ENCODE results near the gene CTNNBL1. TPM values are rescaled to one million over a fixed set of nuclear protein-coding genes. Genes with fewer than 3 reads are reported as not detected.
"Not testable (repeated sequence)": the region's sequence is repeated elsewhere in the genome, so short reads cannot be mapped to it uniquely, and the experiment has no call there.

Gene CTNNBL1
- total RNA-seq, 2 donors from 2014 or later = 43.6 to 47.7 TPM

GRCh38 chr20:37686762-37687477 is 6.9 kb upstream of the CTNNBL1 start:
- ATAC-seq = no peak
- H3K4me1 Mint-ChIP-seq = no peaks in the 10 kb centered on the region
- no peak overlapping the region for H3K27ac Mint-ChIP-seq

GRCh38 chr20:37687478-37687805 is 6.4 kb upstream of the CTNNBL1 start:
- H3K9me3 ChIP-seq (ENCODE audit: control insufficient read depth, low read length, poor library complexity, severe bottlenecking) = no peaks in the 10 kb centered on the region
- ATAC-seq = no peak
- H3K4me3 Mint-ChIP-seq = no peak overlapping the region
- no peak overlapping the region for H3K27ac Mint-ChIP-seq
- H3K36me3 Mint-ChIP-seq (ENCODE audit: low read depth) = peaks cover 5% of the 10 kb centered on the region
- no peak for DNase-seq
- peaks cover 53% of the 10 kb centered on the region for H3K27me3 Mint-ChIP-seq
- no peaks in the 10 kb centered on the region for H3K4me1 Mint-ChIP-seq

More at GRCh38 chr20:37686762-37687477, 6.9 kb upstream of the CTNNBL1 start:
- no peak overlapping the region for H3K4me3 Mint-ChIP-seq
- no peak for DNase-seq
- H3K27me3 Mint-ChIP-seq = peaks cover 55% of the 10 kb centered on the region
- H3K9me3 ChIP-seq (ENCODE audit: control insufficient read depth, low read length, poor library complexity, severe bottlenecking) = no peaks in the 10 kb centered on the region
- H3K36me3 Mint-ChIP-seq (ENCODE audit: low read depth) = peaks cover 5% of the 10 kb centered on the region

GRCh38 chr20:37688093-37688492 is 5.7 kb upstream of the CTNNBL1 start:
- H3K36me3 Mint-ChIP-seq (ENCODE audit: low read depth) = peaks cover 5% of the 10 kb centered on the region
- peaks cover 55% of the 10 kb centered on the region for H3K27me3 Mint-ChIP-seq
- H3K4me3 Mint-ChIP-seq = no peak overlapping the region
- no peak for ATAC-seq
- H3K9me3 ChIP-seq (ENCODE audit: control insufficient read depth, low read length, poor library complexity, severe bottlenecking) = no peaks in the 10 kb centered on the region
- peaks cover 5% of the 10 kb centered on the region for H3K4me1 Mint-ChIP-seq
- no peak for DNase-seq
- H3K27ac Mint-ChIP-seq = no peak overlapping the region

GRCh38 chr20:37690626-37691369 is 3.0 kb upstream of the CTNNBL1 start:
- H3K27ac Mint-ChIP-seq = no peak overlapping the region
- H3K9me3 ChIP-seq (ENCODE audit: control insufficient read depth, low read length, poor library complexity, severe bottlenecking) = no peaks in the 10 kb centered on the region
- H3K4me1 Mint-ChIP-seq = peaks cover 20% of the 10 kb centered on the region
- no peak overlapping the region for H3K4me3 Mint-ChIP-seq
- peaks cover 5% of the 10 kb centered on the region for H3K36me3 Mint-ChIP-seq (ENCODE audit: low read depth)
- no peak for DNase-seq
- no peak for ATAC-seq
- H3K27me3 Mint-ChIP-seq = peaks cover 46% of the 10 kb centered on the region

GRCh38 chr20:37692459-37693166 is 1.2 kb upstream of the CTNNBL1 start:
- no peak for DNase-seq
- Mint-ChIP-seq H3K4me3 (peak overlapping the region; percentile 100), H3K4me1 (peaks cover 27% of the 10 kb centered on the region), H3K27ac (no peak overlapping the region), H3K36me3 (ENCODE audit: low read depth) (peaks cover 5% of the 10 kb centered on the region), H3K27me3 (peaks cover 41% of the 10 kb centered on the region)
- no peaks in the 10 kb centered on the region for H3K9me3 ChIP-seq (ENCODE audit: control insufficient read depth, low read length, poor library complexity, severe bottlenecking)
- ATAC-seq = no peak

GRCh38 chr20:37693242-37693634 is 592 bp upstream of the CTNNBL1 start:
- no peak overlapping the region for H3K27ac Mint-ChIP-seq
- H3K27me3 Mint-ChIP-seq = peaks cover 36% of the 10 kb centered on the region
- ATAC-seq (no peak), DNase-seq (no peak)
- H3K9me3 ChIP-seq (ENCODE audit: control insufficient read depth, low read length, poor library complexity, severe bottlenecking) = no peaks in the 10 kb centered on the region
- peaks cover 5% of the 10 kb centered on the region for H3K36me3 Mint-ChIP-seq (ENCODE audit: low read depth)
- peaks cover 29% of the 10 kb centered on the region for H3K4me1 Mint-ChIP-seq
- H3K4me3 Mint-ChIP-seq = peak overlapping the region; percentile 100

GRCh38 chr20:37695684-37696342 is 2.0 kb downstream of the CTNNBL1 start:
- DNase-seq = no peak

GRCh38 chr20:37697314-37697713 is 3.5 kb downstream of the CTNNBL1 start:
- Mint-ChIP-seq H3K27me3 (peaks cover 5% of the 10 kb centered on the region), H3K4me3 (no peak overlapping the region), H3K27ac (no peak overlapping the region), H3K36me3 (ENCODE audit: low read depth) (peaks cover 5% of the 10 kb centered on the region), H3K4me1 (peaks cover 36% of the 10 kb centered on the region)
- H3K9me3 ChIP-seq (ENCODE audit: control insufficient read depth, low read length, poor library complexity, severe bottlenecking) = no peaks in the 10 kb centered on the region
- DNase-seq (no peak), ATAC-seq (no peak)

More at GRCh38 chr20:37695684-37696342, 2.0 kb downstream of the CTNNBL1 start:
- Mint-ChIP-seq H3K27me3 (peaks cover 15% of the 10 kb centered on the region), H3K4me1 (peaks cover 36% of the 10 kb centered on the region), H3K27ac (no peak overlapping the region), H3K4me3 (no peak overlapping the region), H3K36me3 (ENCODE audit: low read depth) (peaks cover 5% of the 10 kb centered on the region)
- no peaks in the 10 kb centered on the region for H3K9me3 ChIP-seq (ENCODE audit: control insufficient read depth, low read length, poor library complexity, severe bottlenecking)
- no peak for ATAC-seq

GRCh38 chr20:37699202-37699601 is 5.4 kb downstream of the CTNNBL1 start:
- DNase-seq (no peak), ATAC-seq (no peak)
- Mint-ChIP-seq H3K4me3 (no peak overlapping the region), H3K4me1 (peaks cover 29% of the 10 kb centered on the region), H3K27ac (no peak overlapping the region), H3K27me3 (no peaks in the 10 kb centered on the region), H3K36me3 (ENCODE audit: low read depth) (peaks cover 2% of the 10 kb centered on the region)
- H3K9me3 ChIP-seq (ENCODE audit: control insufficient read depth, low read length, poor library complexity, severe bottlenecking) = no peaks in the 10 kb centered on the region

GRCh38 chr20:37700301-37700700 is 6.5 kb downstream of the CTNNBL1 start:
- ATAC-seq = no peak
- Mint-ChIP-seq H3K4me1 (peaks cover 26% of the 10 kb centered on the region), H3K36me3 (ENCODE audit: low read depth) (peaks cover 2% of the 10 kb centered on the region)

GRCh38 chr20:37701676-37702075 is 7.8 kb downstream of the CTNNBL1 start:
- not testable (repeated sequence) for H3K27me3 Mint-ChIP-seq; H3K27ac Mint-ChIP-seq; DNase-seq; H3K4me3 Mint-ChIP-seq; ATAC-seq; H3K9me3 ChIP-seq (ENCODE audit: control insufficient read depth, low read length, poor library complexity, severe bottlenecking); H3K36me3 Mint-ChIP-seq (ENCODE audit: low read depth)
- H3K4me1 Mint-ChIP-seq = peaks cover 20% of the 10 kb centered on the region

More at GRCh38 chr20:37700301-37700700, 6.5 kb downstream of the CTNNBL1 start:
- H3K27ac Mint-ChIP-seq = peak overlapping the region; percentile 24
- no peaks in the 10 kb centered on the region for H3K9me3 ChIP-seq (ENCODE audit: control insufficient read depth, low read length, poor library complexity, severe bottlenecking)
- no peak for DNase-seq
- no peak overlapping the region for H3K4me3 Mint-ChIP-seq
- no peaks in the 10 kb centered on the region for H3K27me3 Mint-ChIP-seq

GRCh38 chr20:37702403-37703034 is 8.7 kb downstream of the CTNNBL1 start:
- Mint-ChIP-seq H3K36me3 (ENCODE audit: low read depth) (peaks cover 2% of the 10 kb centered on the region), H3K4me3 (no peak overlapping the region), H3K4me1 (peaks cover 19% of the 10 kb centered on the region), H3K27ac (no peak overlapping the region), H3K27me3 (no peaks in the 10 kb centered on the region)
- no peak for ATAC-seq
- no peaks in the 10 kb centered on the region for H3K9me3 ChIP-seq (ENCODE audit: control insufficient read depth, low read length, poor library complexity, severe bottlenecking)
- no peak for DNase-seq

Measured in T-helper 17 cell (primary cell).